Measurements from ENCODE around the gene EMC8.
"Not testable (repeated sequence)": the region's sequence is repeated elsewhere in the genome, so short reads cannot be mapped to it uniquely, and the experiment has no call there.

EMC8 gene

DNA sequence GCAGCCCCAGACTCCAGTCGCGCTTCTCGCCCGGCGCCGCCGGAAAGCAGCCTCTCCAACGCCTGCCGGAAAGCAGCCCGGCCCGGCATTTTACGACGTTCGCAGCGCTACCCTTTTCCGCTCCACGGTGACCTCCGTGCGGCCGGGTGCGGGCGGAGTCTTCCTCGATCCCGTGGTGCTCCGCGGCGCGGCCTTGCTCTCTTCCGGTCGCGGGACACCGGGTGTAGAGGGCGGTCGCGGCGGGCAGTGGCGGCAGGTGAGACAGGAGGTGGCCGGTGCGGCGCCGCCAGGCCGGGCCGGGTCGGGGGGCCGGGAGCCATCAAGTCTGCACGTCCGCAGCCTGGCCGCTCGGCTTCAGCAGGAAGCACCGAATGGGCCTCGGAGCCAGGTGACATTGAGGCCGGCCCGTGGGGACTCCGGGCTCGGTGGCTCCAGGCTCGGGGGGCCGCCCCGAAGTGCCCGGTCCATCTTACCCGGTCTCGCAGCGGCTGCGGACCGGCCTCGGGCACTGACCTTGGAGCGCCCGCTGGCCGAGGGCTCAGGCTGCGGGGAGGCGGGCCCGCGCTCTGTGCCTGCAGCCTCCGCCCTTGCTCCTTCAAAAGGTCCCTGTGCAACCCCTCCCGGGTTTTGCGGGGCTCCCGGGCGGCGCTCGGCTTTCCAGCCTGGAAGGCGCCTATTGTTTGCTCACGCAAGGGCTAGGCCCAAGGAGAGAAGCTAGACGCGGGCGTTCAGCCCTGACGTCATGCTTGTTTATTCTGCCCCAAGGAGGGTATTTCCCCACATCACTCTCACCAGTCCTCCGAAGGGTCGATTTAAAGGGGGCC, at the start of gene EMC8, which contains the start of gene COX4I1:
Gene EMC8 (minus strand): TSS at position 48 of the 824 bp plus-strand sequence. CDS start 249 bp downstream, outside the sequence.
Gene COX4I1 (plus strand): TSS at position 199 of the 824 bp plus-strand sequence. CDS start 1,511 bp downstream, outside the sequence.
- DNase-seq (ENCODE audit: low read depth), result peak; percentile 93

DNA sequence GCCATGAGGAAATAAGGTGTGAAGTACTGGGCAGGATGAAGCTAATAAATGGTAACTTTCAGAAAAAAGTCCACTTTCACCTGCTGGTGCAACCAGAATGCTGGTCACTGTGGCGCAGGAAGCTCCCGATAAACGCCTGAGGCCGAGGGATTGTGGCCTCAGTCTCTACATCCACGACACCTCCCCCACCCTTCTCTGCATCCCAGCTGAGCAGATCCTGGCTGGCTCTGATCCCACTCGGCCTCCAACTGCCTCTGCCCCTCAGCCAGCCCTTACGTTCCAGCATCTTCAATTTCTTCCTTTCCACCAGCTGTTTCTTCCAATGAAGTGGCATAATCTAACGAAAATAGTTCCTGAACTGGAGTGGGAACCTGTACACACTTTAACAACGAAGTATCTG, 49.6 kb upstream of the EMC8 start:
- no peak for DNase-seq (ENCODE audit: low read depth)

DNA sequence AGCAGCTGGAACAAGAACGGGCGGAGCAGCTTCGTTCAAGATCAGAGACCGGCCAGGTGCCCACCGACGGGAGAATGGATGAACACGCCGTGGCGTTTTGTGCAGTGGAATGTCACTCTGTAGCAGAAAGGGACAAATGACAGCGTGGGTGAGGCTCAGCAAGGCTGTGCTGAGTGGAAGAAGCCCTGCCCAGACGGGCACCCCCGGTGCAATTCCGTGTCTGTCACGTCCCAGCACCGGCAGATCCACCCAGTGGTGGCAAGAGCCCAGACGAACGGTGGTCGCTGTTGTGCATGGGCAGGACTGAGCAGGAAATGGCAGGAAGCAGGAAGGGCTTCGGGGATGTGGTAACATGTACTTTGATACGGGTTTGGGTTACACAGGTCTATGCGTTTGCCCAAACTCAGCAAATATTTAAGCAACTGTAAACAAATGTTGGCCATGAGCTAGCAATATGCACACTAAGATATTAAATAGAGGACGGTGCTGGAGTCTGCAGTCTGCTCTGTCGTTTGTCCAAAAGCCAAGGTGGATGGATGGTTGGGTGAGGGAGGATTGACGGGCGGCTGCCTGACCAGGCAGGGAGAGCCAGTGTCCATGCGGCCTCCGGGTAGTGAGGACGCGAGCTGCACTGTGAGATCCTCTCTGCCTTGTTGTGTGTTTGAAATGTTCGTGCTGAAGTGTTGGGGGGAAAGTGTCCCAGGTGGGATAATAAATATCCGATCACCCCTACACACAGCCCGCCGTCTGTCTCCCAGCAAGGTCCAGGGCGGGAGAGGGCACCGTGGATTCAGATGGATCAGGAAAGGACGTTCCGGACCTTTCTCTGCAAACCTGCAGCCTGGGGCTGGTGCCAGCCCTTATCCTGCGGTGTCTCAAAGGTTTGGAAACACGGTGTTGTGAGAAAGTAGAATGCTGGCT, 48.6 kb upstream of the EMC8 start:
- no peak for DNase-seq (ENCODE audit: low read depth)

DNA sequence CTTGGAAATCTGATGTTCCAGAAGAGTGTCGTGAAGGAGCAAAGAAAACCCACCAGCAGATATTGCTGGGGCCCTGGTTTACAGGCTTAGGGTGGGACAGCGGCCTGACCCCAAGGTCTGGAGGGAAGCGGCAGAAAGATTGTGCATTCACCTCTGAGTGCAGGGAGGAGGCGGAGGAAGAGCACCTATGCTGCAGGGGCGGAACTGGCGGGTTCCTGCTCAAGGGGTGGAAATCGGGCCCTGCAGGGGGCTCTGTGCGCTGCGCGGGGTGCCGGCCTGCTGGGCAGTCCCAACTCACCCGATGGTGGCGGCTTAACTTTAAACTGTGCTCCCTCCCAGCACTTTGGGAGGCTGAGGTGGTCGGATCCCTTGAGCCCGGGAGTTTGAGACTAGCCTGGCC, 47.7 kb upstream of the EMC8 start:
- no peak for DNase-seq (ENCODE audit: low read depth)

DNA sequence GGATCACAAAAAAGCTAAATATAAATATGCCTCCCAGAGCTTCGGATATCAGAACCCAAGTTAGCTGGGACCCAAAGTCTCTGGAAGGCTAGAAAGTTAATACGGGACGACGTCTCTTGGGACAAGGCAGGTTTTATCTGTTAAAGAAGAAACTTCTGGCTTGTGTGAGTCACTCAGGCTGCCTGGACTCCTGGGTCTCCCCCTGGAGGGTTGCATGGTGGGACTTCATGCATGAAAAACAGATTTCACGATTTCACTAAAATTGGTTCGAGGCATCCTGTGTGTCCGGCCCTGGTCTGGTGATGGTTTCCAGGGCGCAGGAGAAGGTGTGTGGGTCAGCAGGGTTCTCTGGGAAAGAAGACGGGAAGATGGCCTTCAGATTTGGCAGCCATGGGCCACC, 47.1 kb upstream of the EMC8 start:
- DNase-seq (ENCODE audit: low read depth), result no peak

DNA sequence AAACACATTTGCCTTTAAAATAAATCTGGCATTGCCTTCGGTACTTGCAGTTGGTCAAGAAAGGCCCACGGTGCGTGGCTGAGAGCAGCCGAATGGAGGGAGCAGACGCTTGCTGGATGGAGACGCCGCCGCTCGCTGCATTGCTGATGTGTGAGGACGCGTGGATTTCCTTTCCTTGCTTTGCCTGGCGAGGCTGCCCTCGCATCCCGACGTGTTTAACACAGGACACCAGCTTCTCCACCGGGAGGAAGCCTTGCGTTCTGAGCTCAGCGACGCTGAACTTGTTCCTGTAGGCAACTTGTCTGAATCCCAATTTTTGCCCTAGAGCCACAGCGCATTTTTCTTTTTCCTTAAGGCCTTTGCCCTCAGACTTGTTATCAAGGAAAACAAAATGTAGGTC, 45.9 kb upstream of the EMC8 start:
- no peak for DNase-seq (ENCODE audit: low read depth)

DNA sequence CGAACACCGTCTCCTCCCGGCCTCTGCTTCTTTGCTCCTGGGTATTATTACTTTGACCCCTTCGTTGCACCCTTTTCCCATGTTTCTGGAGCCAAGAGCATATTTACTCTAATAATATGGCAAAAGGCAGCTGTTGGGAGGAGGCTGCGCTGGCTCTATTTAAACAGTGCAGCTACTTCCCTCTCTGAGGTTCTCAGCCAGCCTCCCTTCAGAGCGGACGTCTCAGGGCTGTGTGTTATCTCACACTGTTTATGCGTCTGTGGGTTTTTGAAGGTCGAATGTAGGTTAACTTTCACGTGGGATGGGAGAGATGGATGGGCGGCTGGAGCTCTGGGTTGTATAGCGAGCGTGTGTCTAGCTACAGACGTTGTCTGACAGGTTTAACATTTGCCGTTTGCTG, 45.4 kb upstream of the EMC8 start:
- DNase-seq (ENCODE audit: low read depth), result no peak

DNA sequence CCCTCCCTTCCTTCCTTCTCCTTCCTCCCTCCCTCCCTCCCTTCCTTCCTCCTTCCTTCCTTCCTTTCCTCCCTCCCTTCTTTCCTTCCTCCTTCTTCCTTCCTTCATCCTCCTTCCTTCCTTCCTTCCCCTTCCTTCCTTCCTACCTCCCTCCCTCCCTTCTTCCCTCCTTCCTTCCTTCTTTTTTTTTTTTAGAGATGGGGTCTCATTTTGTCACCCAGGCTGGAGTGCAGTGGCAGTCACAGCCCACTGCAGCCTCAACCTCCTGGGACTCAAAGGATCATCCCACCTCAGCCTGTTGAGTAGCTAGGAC, 44.8 kb upstream of the EMC8 start:
- DNase-seq (ENCODE audit: low read depth), result no peak

DNA sequence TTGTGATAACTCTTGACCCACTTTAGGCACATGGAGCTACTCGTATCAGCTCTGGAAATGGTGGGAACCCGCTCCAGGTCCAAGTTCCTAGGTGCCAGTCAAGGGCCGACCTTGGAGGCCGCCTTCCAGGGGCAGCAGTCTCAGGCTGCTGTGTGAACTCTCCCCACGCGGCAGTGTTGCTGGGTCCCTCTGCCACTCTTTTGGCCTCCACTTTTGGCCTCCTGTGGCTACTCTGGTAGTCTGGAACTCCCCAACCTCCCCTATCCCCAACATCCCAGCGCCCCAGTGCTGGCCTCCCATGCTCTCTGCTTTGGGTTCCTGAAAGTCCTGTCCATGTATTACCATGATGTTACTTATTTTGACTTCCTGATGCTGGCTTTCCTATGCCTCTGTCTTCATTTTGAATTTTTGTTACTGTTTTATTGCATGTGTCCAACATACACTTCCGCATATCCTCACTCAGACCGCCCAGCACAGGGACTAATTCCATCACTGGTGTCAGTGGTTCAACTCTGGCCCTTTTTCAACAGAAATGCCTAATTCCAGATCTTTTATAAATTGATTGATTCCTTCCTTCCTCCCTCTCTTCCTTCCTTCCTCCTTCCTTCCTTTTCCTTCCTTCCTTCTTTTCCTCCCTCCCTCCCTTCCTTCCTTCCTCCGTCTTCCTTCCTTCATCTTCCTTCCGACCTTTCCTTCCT, 44.3 kb upstream of the EMC8 start:
- DNase-seq (ENCODE audit: low read depth), result no peak

DNA sequence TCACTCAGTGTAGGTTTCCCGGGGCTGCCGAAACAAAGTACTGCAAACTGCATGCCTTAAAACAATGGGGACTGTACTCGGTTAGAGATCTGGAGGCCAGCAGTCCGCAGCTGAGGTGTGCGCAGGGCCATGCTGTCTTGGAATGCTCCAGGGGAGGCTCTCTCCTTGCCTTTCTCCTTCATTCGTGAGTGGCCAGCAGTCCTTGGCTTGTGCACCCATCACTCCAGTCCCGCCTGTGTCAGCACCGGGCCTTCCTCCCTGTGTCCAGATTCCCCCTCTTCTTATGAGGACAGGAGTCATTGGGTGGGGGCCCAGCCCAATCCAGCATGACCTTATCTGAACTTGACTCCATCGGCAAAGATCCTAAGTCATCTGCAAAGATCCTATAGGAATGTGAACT, 43.5 kb upstream of the EMC8 start:
- DNase-seq (ENCODE audit: low read depth), result no peak

DNA sequence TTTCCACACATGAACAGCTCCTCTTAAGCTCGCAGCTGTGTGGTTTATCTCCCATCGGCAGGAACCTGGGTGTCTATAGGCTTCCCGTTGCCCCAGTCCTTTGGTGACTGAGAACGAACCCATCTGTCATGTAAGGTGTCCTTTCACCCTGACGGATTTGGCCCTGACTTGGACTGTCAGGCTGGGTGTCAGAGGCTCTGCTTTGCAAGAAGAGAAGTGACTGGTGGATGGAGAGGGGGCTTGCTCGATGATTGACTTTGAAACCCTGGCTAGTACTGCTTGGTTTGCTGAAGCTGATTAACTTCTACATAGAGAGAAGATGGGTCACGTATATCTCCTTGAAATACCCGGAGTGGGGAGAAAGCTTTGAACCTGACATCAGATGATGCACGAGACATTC, 43.1 kb upstream of the EMC8 start:
- no peak for DNase-seq (ENCODE audit: low read depth)

DNA sequence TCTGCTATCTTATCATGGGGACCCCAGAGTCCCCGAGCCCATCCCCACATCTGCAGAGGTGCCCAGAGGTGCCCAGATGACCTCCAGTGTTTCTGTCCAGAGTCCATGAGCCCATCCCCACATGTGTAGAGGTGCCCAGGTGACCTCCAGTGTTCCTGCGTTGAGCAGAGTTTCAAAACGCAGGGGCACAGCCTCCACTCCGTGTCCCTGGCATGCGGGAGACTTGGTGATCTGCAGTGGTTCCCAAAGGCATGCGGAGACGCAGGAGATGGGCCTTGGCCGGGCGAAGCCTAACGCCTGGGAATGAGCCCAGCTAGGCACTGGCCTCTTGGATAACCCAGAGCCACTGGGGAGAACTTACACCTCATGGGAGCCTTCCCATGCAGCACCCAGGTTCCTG, 41.5 kb upstream of the EMC8 start:
- no peak for DNase-seq (ENCODE audit: low read depth)

DNA sequence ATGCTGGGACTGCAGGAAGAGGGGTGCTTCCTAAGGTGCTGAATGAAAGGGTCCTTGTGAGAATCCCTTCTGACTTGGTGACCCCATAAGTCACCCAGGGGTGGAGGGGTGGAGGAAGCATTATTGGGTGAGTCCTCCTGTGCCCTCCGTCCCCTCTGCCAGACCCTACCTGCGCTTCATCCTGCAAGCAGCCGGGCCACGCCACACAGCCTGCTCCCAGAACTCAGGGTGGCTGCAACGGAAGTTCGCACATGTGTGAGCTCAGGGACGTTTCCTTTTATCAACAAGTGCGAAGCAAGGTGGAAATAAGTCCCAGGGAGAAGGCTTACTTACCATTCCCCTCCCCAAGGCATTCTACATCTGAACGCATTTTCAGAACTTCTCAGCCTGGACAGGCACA, 41.1 kb upstream of the EMC8 start:
- no peak for DNase-seq (ENCODE audit: low read depth)

DNA sequence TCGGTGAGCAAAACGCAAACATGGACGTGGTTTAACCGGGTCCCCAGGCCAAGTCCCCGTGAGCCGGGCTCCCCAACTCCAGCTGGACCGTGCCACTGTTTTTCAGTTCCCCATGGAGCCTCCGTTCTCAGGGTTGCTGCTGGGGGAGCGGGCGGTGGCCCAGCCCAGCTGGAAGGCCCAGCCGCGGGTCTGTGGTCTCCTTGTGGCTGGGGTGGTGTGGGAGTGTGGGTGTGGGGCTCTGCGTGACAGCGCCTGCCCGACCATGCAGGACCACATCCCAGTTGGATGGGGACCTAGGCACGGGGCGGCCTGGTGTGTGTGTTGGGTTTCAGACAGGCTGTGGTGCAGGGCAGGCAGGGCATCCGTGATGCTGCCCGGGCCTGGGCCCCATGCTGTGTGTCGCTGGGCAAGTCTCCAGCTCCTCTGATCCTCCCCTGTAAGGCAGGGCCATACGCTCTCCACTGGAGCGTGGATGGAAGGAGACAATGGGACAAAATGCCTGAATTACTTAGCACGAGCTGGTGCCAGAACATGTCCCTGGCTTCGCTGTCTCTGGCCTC, 40.4 kb upstream of the EMC8 start:
- DNase-seq (ENCODE audit: low read depth), result no peak

DNA sequence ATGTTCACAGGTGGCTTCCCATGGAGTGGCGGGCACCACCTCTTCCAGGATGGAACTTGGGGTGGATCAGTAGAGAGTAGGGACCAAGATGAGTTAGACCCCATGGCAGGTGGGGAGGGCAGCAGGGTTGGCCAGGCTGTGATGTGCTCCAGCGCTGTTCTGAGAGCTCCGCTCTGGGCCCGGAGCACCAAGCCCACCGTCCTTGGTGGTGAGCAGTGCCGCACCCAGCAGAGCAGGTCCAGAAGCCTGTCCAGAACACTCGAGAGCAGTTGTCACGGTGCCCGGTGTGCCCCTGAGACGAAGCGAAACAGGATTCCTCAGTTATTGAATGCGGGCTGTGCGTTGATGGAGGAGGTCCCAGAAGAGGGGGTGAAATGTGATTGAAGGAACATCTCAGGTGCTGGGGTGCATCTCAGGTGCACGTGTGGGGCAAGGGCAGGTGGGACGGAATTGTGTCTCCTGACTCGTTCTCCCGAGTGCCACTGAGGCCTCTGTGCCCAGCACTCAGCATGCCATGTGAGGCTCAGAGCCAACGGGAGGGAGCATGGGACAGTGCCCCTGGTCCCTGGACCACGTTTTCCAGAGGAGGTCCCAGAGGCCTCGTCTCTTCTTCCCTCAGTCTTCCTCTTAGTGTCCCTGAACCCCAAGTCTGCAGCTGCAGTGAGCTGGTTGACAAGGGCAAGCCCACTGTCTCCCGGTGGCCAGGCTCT, 39.7 kb upstream of the EMC8 start:
- DNase-seq (ENCODE audit: low read depth), result no peak

DNA sequence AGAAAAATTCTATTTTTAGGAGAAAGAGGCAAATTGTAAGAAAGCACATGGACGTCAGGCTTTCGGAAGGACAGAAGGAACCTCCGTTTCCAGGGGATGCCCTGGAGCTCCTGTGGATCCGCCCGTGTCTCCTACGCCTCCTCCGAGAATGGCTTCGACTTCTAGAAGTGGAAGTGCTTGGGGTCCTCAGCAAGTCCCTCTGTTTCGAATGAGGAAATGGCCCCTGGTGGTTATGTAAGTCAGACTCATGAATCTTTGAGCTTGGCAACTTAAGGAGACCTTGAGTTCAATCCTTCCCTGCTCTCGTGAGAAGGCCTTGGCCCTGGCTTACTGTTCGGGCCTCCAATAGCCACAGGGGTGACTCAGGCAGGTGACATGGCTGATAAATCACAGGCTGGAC, 39.0 kb upstream of the EMC8 start:
- DNase-seq (ENCODE audit: low read depth), result no peak

DNA sequence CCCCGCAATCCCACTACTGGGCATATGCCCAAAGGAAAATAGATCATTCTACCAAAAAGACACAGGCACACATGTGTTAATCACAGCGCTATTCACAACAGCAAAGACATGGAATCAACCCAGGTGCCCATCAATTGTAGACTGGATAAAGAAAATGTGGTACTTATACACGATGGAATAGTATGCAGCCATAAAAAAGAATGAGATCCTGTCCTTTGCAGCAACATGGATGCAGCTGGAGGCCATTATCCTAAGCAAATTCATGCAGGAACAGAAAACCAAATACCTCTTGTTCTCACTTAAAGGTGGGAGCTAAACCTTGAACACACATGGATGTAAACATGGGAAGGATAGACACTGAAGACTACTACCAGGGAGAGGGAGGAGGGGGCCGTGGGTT, 38.3 kb upstream of the EMC8 start:
- DNase-seq (ENCODE audit: low read depth), result not testable (repeated sequence)

DNA sequence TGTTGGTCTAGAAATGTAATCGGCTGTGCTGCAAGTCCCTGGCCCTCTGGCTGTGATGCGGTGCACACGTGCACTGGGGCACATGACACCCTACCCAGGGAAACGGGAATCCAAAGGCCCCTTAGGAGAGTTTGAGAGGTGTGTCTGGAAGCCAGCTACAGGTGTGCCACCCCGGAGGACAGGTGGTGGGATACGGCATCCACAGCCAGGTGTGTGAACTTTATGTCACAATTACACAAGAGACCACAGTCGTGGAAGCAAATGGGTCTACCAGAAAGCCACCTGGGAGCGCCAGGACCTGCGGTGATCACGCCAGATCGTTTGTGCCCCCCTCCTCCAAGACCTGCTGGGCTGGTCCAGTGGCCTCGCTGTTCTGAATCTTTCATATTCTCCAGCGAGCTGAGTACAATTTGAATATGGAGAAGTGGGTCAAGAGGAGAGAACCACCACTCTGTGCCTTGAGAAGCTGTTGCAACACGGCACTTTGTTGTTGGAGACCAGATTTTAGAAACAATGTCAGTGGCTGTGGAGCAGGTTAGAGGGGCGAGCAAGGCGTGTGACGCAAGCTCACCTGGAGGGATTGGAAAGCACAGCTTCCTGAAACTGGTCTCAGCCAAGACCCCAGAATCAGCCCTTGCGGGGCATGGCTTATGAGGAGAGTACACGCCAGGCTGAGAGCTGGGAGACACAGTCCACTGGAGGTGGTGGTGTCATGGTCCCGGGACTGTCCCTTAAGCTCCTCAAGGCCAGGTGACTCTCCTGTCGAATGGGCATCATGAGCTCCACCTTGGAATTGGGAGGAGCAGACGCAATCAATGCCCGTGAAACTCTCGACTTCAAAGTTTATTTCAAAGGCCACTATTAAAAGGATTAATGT, 37.6 kb upstream of the EMC8 start:
- no peak for DNase-seq (ENCODE audit: low read depth)

DNA sequence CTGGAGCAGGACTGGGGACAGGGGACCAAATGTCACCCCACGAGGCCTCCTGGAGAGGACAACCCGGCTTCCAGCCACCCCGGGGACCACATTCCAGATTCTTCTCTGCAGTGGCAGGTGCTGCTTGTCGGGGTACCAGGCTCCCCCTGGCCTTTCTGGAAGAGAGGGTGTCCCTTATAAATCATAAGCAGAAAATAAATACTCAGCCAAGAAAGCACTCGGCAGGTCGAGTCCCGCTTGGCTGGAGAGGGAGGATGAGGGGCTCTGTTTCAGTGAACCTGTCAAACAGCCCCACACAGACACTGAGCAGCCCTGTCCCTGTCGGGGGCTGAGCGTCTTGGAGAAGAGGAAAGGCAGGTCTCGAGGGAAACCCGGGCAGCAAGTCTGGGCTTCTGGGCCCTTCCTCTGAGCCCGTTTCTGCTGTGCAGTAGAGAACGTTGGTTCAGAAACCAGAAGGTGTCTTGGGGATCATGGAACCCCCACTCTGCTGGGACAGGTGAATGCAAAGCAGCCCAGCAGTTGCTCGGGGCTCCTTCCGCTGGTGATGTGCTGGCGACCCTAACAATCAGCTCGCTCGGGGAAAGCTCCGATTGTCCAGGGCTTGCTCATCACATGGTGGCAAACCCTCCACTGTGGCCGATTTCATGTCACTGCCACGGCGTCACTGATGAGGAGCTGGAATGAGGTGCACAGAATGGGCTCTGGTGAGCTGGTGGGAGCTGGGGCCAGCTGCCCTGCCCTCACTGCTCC, 36.8 kb upstream of the EMC8 start:
- DNase-seq (ENCODE audit: low read depth), result no peak

DNA sequence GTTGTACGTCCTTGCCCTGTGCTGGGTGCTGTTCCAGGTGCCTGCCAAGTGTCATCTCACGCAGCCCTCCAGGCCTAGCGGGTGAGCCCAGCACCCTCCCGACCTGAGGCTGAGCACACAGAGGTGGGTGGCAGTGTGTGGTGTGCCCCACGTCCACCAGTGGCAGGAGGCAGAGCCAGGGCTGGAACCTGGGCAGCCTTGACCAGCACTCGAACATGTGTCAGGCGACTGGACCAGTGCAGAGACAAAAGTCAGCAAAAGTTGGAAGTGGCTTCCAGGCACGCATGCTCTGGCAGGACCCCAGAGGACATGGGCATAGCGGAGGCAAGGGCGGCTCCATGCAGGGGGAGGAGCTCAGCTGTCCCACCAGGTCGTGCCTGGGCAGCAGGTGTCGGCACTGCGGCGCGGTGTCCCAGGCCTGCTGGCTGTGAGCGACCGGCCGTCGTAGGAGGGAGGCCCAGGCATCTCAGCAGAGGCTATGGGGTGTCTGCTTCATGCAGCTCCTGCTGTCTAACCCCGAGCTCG, 35.9 kb upstream of the EMC8 start:
- no peak for DNase-seq (ENCODE audit: low read depth)
